MCF 10A (cell line): ENCODE measurements around the gene ZNF497. TPM values are rescaled to one million over a fixed set of nuclear protein-coding genes. Genes with fewer than 3 reads are reported as not detected.

ENCODE experiments used
- BruUV-seq: library from RNA; stranded (reverse); fragments of 400-500 nt; replicated peaks from 2 replicates; lab custom pipeline; 2021; lab: Mats Ljungman, UMichigan
- CTCF ChIA-PET: fragments of 300-600 bp; sonication (Branson Sonifier 250); formaldehyde crosslinking; extraction: SDS; loops from one replicate; lab custom pipeline; 2021; ENCODE audit warnings: antibody characterized with exemption, inconsistent platforms; lab: Yijun Ruan, JAX
- POLR2A ChIA-PET: fragments of 300-600, 350-650 bp; sonication (Branson Sonifier 250); formaldehyde crosslinking; extraction: SDS; loops from one replicate; lab custom pipeline; 2020; ENCODE audit warnings: antibody characterized with exemption, inconsistent platforms; lab: Yijun Ruan, JAX
- DNase-seq: peaks from one replicate; pipeline ENCODE4 v3.0.0-alpha.2; 2018; ENCODE audit not compliant: unreplicated experiment
- H3K27ac Mint-ChIP-seq: one replicate; pipeline ENCODE4 v1.8.0; 2022; ENCODE audit warnings: mild to moderate bottlenecking, low read depth, mixed read lengths; ENCODE audit not compliant: unreplicated experiment
- H3K27me3 Mint-ChIP-seq: one replicate; pipeline ENCODE4 v1.8.0; 2022; ENCODE audit warnings: mixed read lengths; ENCODE audit not compliant: insufficient read depth, unreplicated experiment
- H3K36me3 Mint-ChIP-seq: one replicate; pipeline ENCODE4 v1.8.0; 2022; ENCODE audit warnings: mild to moderate bottlenecking, moderate library complexity, mixed read lengths; ENCODE audit not compliant: insufficient read depth, unreplicated experiment
- H3K4me1 Mint-ChIP-seq: one replicate; pipeline ENCODE4 v1.8.0; 2022; ENCODE audit warnings: mixed read lengths; ENCODE audit not compliant: insufficient read depth, unreplicated experiment
- H3K4me3 Mint-ChIP-seq: one replicate; pipeline ENCODE4 v1.8.0; 2022; ENCODE audit warnings: mild to moderate bottlenecking, moderate library complexity, mixed read lengths; ENCODE audit not compliant: unreplicated experiment
- H3K9me3 Mint-ChIP-seq: one replicate; pipeline ENCODE4 v1.8.0; 2022; ENCODE audit warnings: mixed read lengths; ENCODE audit not compliant: unreplicated experiment
- intact Hi-C: fragments of 100-400 bp; cut with micrococcal nuclease; formaldehyde crosslinking; loops from 2 replicates; pipeline ENCODE4 v1.14.1; 2022
- total RNA-seq: library from RNA; stranded (reverse); gene quantifications from 2 replicates; pipeline ENCODE4 v1.2.3, GENCODE V29; 2022
- TF ChIP-seq, protein P1 (sequence below): fragments of 200-600 bp; IDR thresholded peaks from one replicate; pipeline ENCODE4 v1.8.0; 2022; ENCODE audit warnings: antibody characterized with exemption, mild to moderate bottlenecking; ENCODE audit not compliant: unreplicated experiment

Gene ZNF497
- total RNA-seq, 1 experiment from 2014 or later, result 3.2 TPM

DNA sequence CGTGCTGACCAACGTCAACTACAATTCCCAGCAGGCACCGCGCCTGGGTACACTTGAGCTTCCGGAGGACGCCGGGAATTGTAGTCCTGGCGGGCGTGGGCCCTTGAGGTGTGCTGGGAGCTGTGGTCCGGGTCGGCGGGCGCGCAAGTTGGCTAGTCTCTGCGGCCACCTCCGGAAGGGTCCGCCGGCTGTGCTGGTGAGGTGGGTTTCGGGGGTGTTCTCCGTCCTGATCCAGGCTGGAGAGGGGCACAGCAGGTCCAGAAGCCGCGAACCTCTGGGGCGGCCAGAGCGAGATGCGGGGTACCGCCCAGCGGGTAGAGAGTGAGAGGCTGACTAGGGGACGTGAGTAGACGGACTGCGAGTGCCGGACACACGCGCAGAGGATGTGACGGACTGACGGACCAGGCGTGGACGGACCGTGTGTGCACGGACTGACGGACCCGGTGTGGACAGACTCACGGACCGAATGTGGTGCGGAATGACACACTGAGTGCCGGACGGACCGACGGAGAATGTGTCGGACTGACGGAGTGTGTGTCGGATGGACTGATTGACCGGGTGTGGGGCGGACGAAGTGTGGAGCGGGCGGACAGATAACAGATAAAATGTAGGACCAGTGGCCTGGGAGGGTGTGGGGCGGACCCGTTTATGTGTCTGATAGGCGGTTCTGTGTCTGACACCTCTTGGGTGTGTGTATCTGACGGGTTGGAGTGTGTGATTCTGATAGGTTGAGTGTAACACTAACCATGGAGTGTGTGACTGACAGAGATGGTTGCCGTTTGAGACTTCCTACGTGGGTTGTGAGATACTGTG lies 35.4 kb downstream of the ZNF497 start, which contains the start of gene ZSCAN22:
Gene ZSCAN22 (plus strand): TSS at position 81 of the 813 bp plus-strand sequence. CDS start 7,809 bp downstream, outside the sequence.
- TF ChIP-seq, protein P1, sequence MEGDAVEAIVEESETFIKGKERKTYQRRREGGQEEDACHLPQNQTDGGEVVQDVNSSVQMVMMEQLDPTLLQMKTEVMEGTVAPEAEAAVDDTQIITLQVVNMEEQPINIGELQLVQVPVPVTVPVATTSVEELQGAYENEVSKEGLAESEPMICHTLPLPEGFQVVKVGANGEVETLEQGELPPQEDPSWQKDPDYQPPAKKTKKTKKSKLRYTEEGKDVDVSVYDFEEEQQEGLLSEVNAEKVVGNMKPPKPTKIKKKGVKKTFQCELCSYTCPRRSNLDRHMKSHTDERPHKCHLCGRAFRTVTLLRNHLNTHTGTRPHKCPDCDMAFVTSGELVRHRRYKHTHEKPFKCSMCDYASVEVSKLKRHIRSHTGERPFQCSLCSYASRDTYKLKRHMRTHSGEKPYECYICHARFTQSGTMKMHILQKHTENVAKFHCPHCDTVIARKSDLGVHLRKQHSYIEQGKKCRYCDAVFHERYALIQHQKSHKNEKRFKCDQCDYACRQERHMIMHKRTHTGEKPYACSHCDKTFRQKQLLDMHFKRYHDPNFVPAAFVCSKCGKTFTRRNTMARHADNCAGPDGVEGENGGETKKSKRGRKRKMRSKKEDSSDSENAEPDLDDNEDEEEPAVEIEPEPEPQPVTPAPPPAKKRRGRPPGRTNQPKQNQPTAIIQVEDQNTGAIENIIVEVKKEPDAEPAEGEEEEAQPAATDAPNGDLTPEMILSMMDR, result no peak
- intact Hi-C loops, result loop anchor here (1.0 to 5.0 kb wide), 3 partner anchors 35 to 140 kb away; partner anchors contain the start of genes ZNF324, ZNF497 and ZNF837
- H3K36me3 Mint-ChIP-seq, result no peaks in the 10 kb centered on the region
- no peak within 1 kb of the TSS for H3K27ac Mint-ChIP-seq
- no peaks in the 10 kb centered on the region for H3K27me3 Mint-ChIP-seq
- peak; percentile 98 for DNase-seq
- ChIA-PET CTCF (interaction anchor here (0.7 kb wide), 1 partner anchor 95 kb away, joined by 3 read pairs; no protein-coding TSS in a partner anchor), POLR2A (interaction anchor here (0.6 to 5.3 kb wide), 29 partner anchors 10 to 938 kb away, joined by 3 to 55 read pairs (median 4); partner anchors contain the start of genes ERVK3-1, RPS5, ZBTB45 and ZNF274)
- H3K9me3 Mint-ChIP-seq, result no peaks in the 10 kb centered on the region
- H3K4me3 Mint-ChIP-seq, result no peak within 1 kb of the TSS
- TSS peak; percentile 31 for BruUV-seq
- H3K4me1 Mint-ChIP-seq, result peaks cover 9% of the 10 kb centered on the region

DNA sequence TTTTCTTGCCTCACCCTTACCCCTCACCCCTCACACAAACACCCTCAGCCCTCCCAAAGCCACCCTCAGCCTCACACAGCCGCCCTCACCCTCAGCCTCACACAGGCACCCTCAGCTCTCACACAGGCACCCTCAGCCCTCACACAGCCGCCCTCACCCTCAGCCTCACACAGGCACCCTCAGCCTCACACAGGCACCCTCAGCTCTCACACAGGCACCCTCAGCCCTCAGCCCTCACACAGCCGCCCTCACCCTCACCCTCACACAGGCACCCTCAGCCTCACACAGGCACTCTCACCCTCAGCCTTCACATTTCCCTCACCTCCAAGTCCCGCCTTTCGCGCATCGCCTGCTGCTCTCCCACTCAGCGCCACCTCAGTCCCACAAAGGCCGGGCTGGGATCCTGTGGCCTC lies 36.0 kb downstream of the ZNF497 start:
- ChIA-PET POLR2A (interaction anchor here (0.6 to 5.3 kb wide), 31 partner anchors 9 to 937 kb away, joined by 3 to 55 read pairs (median 4); partner anchors contain the start of genes ERVK3-1, RPS5, ZBTB45 and ZNF274), CTCF (interaction anchor here (0.6 to 0.7 kb wide), 2 partner anchors 95 to 815 kb away, joined by 3 to 4 read pairs; no protein-coding TSS in a partner anchor)
- peaks cover 9% of the 10 kb centered on the region for H3K4me1 Mint-ChIP-seq
- no peaks in the 10 kb centered on the region for H3K27me3 Mint-ChIP-seq
- no peak for DNase-seq
- H3K4me3 Mint-ChIP-seq, result no peak overlapping the region
- no peaks in the 10 kb centered on the region for H3K36me3 Mint-ChIP-seq
- H3K27ac Mint-ChIP-seq, result no peak overlapping the region
- BruUV-seq, result no TSS peak
- intact Hi-C loops, result loop anchor here (1.0 to 5.0 kb wide), 3 partner anchors 36 to 141 kb away; partner anchors contain the start of genes ZNF324, ZNF497 and ZNF837
- TF ChIP-seq, protein P1, result no peak
- H3K9me3 Mint-ChIP-seq, result no peaks in the 10 kb centered on the region

DNA sequence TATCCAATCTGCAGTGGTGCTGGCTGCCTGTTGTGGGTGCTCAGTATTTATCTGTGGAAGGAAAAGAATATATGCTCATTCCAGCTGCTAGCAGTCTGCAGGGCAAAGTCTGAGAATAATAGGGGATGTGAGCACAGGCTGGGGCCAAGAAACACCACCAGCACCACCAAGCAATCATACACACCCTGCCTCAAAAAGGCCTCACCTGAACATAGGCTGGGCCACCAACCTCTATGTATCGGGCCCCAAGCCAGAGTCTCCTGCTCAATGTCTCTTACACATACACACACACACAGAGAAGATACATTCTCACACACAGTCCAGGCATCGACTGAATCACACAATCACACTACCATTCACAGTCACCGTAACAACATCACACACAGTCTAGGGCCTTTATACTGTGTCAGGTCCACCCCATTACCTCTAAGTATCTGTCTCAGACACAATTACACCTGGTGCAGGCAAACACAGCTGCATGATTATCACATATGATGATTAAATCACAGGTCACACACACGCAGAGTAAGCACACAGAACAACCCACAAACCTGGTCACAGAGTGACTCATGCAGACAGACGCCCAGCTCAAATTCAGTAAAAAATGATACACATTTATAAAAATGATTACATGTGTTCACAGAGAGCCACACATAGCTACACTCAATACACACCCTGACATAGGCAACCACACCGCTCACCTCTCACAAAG lies 37.1 kb downstream of the ZNF497 start:
- POLR2A ChIA-PET, result interaction anchor here (1.4 to 5.3 kb wide), 9 partner anchors 8 to 936 kb away, joined by 4 to 55 read pairs (median 11); partner anchors contain the start of genes ERVK3-1, RPS5, ZNF497 and ZNF548
- no peak for DNase-seq
- Mint-ChIP-seq H3K4me1 (peaks cover 3% of the 10 kb centered on the region), H3K27me3 (no peaks in the 10 kb centered on the region), H3K27ac (no peak overlapping the region), H3K4me3 (no peak overlapping the region), H3K36me3 (peaks cover under 1% of the 10 kb centered on the region), H3K9me3 (no peaks in the 10 kb centered on the region)
- intact Hi-C loops, result loop anchor here (1.0 to 5.0 kb wide), 3 partner anchors 37 to 142 kb away; partner anchors contain the start of genes ZNF324, ZNF497 and ZNF837
- CTCF ChIA-PET, result interaction anchor here (0.5 kb wide), 1 partner anchor 980 kb away, joined by 3 read pairs; no protein-coding TSS in a partner anchor
- BruUV-seq, result no TSS peak
- TF ChIP-seq, protein P1, result no peak
